Occipital lobe (tissue), 2 donors: ENCODE results near the gene MCCC1. TPM values are rescaled to one million over a fixed set of nuclear protein-coding genes. Genes with fewer than 3 reads are reported as not detected.
"Not testable (repeated sequence)": the region's sequence is repeated elsewhere in the genome, so short reads cannot be mapped to it uniquely, and the experiment has no call there.

Experiments
- DNase-seq: peaks from one replicate; lab custom pipeline; 2025; lab: John Stamatoyannopoulos, UW
- total RNA-seq: library from RNA; depleted of rRNA; stranded (reverse); fragments of >200 nt; gene quantifications from one replicate; pipeline ENCODE4 v1.2.3, GENCODE V29; 2014

MCCC1 gene
- total RNA-seq, 1 donor from 2014 or later = 37.1 TPM

DNA sequence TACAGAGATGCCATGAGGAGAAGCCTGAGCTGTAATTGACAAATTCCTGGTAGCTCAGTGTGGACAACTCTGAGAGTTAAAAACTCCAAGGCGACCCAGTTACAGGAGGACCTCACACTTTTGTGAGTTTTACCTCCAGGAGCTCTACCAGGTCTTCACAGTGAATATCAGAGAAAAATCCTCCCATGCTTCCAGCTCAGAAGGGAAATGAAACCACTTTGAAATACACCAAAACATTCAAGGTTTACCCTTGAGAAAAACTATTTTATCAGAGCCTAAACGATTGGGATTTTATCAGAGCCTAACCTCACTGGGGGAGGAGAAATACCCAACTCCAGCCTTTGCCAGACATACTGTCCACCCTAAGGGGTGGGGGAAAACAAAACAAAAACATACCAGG is 52.4 kb downstream of the MCCC1 start:
- DNase-seq = no peak

- no peak for DNase-seq
These were observed 54.6 kb downstream of the MCCC1 start for GRCh38 chr3:183044547-183045229.

- DNase-seq = no peak
These were observed 60.5 kb downstream of the MCCC1 start for GRCh38 chr3:183038757-183039156.

DNA sequence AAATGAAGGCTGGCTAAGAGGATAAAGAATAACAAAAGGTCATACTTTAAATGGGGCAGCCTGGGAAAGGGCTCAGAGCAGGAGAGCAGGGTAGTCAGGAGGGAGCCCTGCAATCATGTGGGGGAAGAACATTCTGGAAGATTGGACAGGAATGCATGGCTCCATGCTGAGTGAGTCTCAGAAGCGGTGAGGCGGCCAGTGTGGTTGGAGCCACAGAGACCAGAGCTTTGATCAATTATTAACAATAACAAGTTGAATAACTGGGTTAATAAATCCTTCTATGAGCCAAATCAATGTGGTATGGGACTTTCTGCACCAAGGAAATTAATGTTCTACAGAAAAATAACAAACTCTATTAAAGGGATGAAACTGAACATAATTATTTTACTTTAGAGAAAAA is 61.1 kb downstream of the MCCC1 start:
- no peak for DNase-seq

DNA sequence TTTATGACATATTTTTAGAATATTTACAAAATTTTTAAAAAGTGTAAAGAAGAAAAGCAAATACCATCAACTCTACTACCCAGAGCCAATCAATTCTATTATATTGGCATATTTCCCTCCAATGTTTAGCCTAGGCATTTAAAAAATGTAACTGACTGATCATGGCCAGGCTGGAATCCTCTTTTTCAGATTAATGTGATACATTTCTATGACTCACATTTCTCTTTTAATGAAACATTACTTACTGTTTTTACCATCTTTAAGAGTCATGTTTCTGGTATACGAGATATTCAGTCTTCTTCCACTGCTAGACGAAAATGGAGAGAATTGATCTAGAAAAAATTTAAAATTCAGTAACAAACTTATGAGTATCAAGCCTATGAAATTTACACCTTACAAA is 65.5 kb downstream of the MCCC1 start:
- no peak for DNase-seq

DNA sequence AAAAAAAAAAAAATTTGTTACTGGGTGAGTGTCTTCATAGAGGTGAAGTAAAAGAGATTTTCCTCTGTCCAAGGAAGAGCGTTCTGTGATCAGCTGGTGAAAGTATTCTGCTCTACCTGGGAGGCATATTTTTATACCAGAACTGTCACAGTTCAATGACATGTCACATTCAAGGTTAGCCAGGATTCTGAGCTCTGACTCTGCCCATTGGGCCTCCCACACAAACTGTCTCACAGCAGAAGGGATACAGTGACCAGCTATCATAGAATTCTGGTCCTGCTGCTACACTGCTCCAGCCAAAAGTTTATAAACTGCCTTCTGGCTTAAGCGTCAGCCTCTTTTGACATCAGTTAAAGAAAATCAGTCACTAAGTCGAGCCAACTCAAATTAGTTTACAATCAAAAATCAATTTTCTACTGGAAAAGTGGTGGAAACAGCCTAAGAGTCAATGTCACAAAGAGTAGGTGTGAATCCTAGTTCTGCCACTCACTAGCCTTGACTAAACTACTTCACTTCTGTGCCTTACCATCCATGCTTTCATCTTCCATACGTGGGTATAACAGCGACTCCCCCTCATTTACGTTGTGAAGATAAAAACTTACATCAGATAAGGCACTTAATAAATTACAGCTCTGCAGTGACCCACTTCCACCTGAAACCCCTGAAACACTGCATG is 66.3 kb downstream of the MCCC1 start:
- no peak for DNase-seq

DNA sequence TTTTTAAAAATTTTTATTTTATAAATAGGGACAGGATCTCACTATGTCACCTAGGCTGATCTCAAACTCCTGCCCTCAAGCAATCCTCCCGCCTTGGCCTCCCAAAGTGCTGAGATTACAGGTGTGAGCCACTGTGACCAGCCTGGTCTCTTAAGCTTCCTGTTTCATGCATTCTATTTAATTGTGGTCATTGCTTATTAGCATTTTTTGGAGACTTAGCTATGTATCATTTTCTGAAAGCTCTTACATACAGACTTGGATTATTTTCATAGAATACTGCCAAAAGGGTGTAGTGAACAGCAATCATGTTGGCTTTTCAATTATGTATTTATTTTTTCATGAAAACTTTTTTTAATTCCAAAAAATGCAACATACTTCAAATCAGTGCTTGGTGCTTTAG is 67.5 kb downstream of the MCCC1 start:
- no peak for DNase-seq

GRCh38 chr3:183028416-183028815 is 70.9 kb downstream of the MCCC1 start:
- no peak for DNase-seq

DNA sequence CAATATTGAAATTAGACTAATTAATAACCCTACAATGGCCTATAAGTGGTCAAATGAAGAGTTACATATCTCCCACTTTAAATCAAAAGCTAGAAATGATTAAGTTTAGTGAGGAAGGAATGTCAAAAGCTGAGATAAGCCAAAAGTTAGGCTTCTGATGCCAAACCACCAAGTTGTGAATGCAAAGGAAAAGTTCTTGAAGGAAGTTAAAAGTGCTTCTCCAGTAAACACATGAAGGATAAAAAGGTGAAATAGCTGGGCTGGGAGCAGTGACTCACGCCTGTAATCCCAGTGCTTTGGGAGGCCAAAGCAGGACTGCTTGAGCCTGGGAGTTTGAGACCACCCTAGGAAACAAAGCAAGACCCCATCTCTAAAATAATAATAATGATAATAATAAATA is 72.0 kb downstream of the MCCC1 start:
- DNase-seq = no peak

- DNase-seq = no peak
These were observed 76.3 kb downstream of the MCCC1 start for GRCh38 chr3:183022936-183023516.

DNA sequence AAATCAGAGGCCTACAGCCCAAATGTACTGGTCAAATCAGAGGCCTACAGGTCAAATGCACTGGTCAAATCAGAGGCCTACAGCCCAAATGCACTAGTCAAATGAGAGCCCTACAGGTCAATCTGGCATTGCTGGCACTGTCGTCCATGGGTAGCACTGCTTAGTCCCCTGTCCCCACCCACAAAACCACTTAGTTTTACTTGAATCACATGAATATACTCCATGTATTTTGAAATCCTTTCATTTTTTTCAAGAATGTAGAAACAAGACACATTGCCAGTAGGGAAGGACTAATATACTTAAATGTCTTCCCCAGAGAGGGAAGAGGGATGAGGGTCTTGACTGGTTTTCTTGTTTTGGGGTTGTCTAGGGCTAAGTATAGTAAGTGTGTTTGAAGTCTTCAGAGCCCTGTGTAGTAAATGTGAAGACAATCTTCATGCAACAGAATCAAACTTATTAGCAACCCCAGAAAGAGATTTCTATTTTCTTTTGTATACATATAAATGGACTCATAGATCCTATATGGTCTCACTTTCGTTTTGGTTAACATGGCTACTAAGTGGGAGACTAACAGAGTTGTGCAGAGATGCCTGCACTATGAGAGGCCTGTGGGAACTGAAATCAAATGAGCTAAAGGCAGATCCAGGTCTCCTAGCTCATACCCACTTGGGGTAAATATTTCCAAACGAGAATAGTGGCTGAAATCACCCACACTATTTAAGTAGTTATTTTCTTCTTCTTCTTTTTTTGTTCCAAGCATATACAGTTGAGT is 80.7 kb downstream of the MCCC1 start:
- no peak for DNase-seq

DNA sequence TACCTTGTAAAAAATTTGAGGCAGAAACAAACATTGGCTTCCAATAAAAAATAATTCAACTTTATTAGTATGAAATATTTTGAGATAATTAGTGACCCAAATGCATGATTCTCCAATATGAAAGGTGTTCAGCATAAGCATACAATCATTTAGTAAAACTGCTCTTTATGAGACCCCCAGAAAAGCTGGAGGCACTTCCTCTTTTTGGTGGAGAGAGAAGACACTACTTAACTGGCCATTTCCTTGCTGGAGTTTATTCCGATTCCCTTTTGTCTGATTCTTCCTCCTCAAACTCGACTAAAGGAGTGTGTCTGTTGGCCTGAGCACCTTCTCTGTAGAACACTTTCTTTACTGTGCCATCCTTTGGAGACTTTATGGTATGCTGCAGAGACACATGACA is 84.1 kb downstream of the MCCC1 start:
- no peak for DNase-seq

GRCh38 chr3:183013856-183014255 is 85.4 kb downstream of the MCCC1 start:
- DNase-seq = no peak

DNA sequence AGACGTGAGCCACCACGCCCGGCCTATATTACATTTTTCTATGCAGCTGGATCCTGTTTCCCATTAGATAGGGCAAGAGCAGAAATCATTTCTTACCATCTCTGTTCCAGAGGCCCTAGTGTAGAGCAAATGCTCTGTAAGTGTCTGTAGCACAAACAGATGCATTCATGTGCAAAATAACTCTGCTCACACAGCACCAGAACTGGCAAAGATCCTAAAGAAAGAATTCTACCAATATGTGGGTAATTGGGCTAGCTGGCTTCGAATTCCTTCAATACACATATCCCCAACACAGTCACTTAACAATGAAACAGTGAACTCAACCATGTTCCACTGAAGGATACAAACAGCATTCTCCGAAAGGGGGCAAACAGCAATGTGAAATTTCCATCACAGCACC is 86.2 kb downstream of the MCCC1 start:
- DNase-seq = no peak

- DNase-seq = no peak
These were observed 90.5 kb downstream of the MCCC1 start for GRCh38 chr3:183008800-183009199.

GRCh38 chr3:183008303-183008702 is 91.0 kb downstream of the MCCC1 start:
- no peak for DNase-seq

- no peak for DNase-seq
These were observed 92.8 kb downstream of the MCCC1 start for GRCh38 chr3:183006396-183007002.

- DNase-seq = no peak
These were observed 99.5 kb downstream of the MCCC1 start for GRCh38 chr3:182999767-183000166.

DNA sequence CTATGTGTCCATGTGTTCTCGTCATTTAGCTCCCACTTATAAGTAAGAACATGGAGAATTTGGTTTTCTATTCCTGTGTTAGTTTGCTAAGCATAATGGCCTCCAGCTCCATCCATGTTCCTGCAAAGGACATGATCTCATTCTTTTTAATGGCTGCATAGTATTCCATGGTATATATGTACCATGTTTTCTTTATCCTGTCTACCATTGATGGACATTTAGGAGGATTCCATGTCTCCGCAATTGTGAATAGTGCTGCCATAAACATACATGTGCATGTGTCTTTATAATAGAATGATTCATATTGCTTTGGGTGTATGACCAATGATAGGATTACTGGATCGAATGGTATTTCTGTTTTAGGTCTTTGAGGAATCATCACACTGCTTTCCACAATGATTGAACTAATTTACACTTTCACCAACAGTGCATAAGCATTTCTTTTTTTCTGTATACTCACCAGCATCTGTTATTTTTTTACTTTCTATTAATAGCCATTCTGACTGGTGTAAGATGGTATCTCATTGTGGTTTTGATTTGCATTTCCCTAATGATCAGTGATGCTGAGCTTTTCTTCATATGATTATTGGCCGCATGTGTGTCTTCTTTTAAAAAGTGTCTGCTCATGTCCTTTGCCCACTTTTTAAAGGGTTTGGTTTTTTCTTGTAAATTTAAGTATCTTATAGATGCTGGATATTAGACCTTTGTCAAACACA is 105.7 kb downstream of the MCCC1 start:
- not testable (repeated sequence) for DNase-seq

- DNase-seq = no peak
These were observed 109.7 kb downstream of the MCCC1 start for GRCh38 chr3:182989566-182989965.

DNA sequence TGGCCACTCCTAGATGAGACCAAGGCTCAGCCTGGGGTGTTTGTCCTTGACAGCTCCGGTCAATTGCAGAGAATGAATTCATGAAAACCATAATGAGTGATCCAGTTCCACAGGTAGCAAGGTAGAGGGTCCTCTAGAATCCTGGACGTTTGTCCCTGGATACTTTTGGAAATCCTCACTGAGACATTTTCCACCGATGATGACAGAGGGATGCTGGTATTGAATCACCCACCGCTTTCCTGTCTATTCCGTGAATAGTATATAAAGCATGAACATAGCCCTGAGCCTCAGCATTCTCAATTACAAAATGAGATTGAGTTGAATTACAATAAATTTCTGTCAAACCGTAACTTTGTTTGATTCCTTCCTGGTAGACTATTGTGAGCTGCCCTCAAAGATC is 113.3 kb downstream of the MCCC1 start:
- no peak for DNase-seq
